NCI-H2196 (cell line): Measurements from ENCODE around the gene MYO9B.

Experiments
- DNase-seq: peaks from one replicate; lab custom pipeline; 2025; ENCODE audit not compliant: unreplicated experiment; lab: John Stamatoyannopoulos, UW

MYO9B gene

GRCh38 chr19:17112271-17112670 is 36.7 kb downstream of the MYO9B start:
- no peak for DNase-seq

GRCh38 chr19:17112700-17113099 is 37.1 kb downstream of the MYO9B start:
- DNase-seq: no peak

GRCh38 chr19:17113127-17113785 is 37.7 kb downstream of the MYO9B start:
- no peak for DNase-seq

GRCh38 chr19:17114414-17114831 is 38.8 kb downstream of the MYO9B start:
- DNase-seq: no peak

- DNase-seq: no peak
These were observed 41.6 kb downstream of the MYO9B start for GRCh38 chr19:17116996-17117702.

GRCh38 chr19:17118957-17119356 is 43.4 kb downstream of the MYO9B start:
- DNase-seq: no peak

- no peak for DNase-seq
These were observed 46.2 kb downstream of the MYO9B start for GRCh38 chr19:17121736-17122293.

- no peak for DNase-seq
These were observed 47.5 kb downstream of the MYO9B start for GRCh38 chr19:17123041-17123440.

- DNase-seq: no peak
These were observed 48.4 kb downstream of the MYO9B start for GRCh38 chr19:17124025-17124424.

- DNase-seq: no peak
These were observed 49.6 kb downstream of the MYO9B start for GRCh38 chr19:17125062-17125727.

- DNase-seq: no peak
These were observed 50.4 kb downstream of the MYO9B start for GRCh38 chr19:17125728-17126677.

- no peak for DNase-seq
These were observed 52.1 kb downstream of the MYO9B start for GRCh38 chr19:17127671-17128070.

GRCh38 chr19:17128403-17128802 is 52.8 kb downstream of the MYO9B start:
- DNase-seq: no peak

GRCh38 chr19:17128820-17129219 is 53.2 kb downstream of the MYO9B start:
- no peak for DNase-seq

GRCh38 chr19:17129377-17129776 is 53.8 kb downstream of the MYO9B start:
- no peak for DNase-seq

GRCh38 chr19:17135001-17135853 is 59.6 kb downstream of the MYO9B start:
- no peak for DNase-seq

GRCh38 chr19:17136021-17136420 is 60.4 kb downstream of the MYO9B start:
- no peak for DNase-seq

- DNase-seq: no peak
These were observed 61.0 kb downstream of the MYO9B start for GRCh38 chr19:17136617-17137016.

GRCh38 chr19:17137417-17137816 is 61.8 kb downstream of the MYO9B start:
- no peak for DNase-seq
